ENCODE measurements around the gene GAB4.

Gene GAB4

GRCh38 chr22:16988257-16988656, 19.8 kb downstream of the GAB4 start:
- Histone ChIP-seq H3K4ac (ENCODE audit: low read length) (no peak overlapping the region), H2BK15ac (ENCODE audit: low read length) (no peak overlapping the region), H3K14ac (ENCODE audit: low read length) (no peak overlapping the region), H4K8ac (ENCODE audit: low read depth, low read length) (no peak overlapping the region), H2BK12ac (ENCODE audit: low read length) (no peak overlapping the region), H3K23ac (ENCODE audit: low read depth, low read length, poor library complexity) (no peak overlapping the region), H3K79me1 (ENCODE audit: low read depth, low read length) (no peaks in the 10 kb centered on the region), H2AFZ (ENCODE audit: low read length) (peak overlapping the region; percentile 13), H2BK120ac (ENCODE audit: low read depth, low read length) (no peak overlapping the region), H2AK5ac (ENCODE audit: low read depth, low read length) (no peak overlapping the region), H3K27me3 (ENCODE audit: control insufficient read depth in 3 of 3, insufficient read depth in 3 of 3, low read depth in 1 of 3, low read length in 3 of 3) (peaks cover 0 to 5% (median 0%) of the 10 kb centered on the region in 3 experiments), H2BK5ac (ENCODE audit: low read length) (no peak overlapping the region), H3K36me3 (replicated peaks in 1 of 2; ENCODE audit: control insufficient read depth in 2 of 2, insufficient read depth in 2 of 2, low read length in 2 of 2) (no peaks in the 10 kb centered on the region), H4K91ac (ENCODE audit: low read depth, low read length, poor library complexity) (no peak overlapping the region), H3K9ac (ENCODE audit: low read depth, low read length, poor library complexity) (no peak overlapping the region), H3K18ac (ENCODE audit: low read length) (no peak overlapping the region), H3K4me3 (ENCODE audit: low read length in 2 of 2) (no peak overlapping the region), H3K4me1 (ENCODE audit: control insufficient read depth in 2 of 2, insufficient read depth in 1 of 2, low read depth in 1 of 2, low read length in 2 of 2) (no peaks in the 10 kb centered on the region), H3K27ac (replicated peaks; ENCODE audit: low read length) (no peak overlapping the region), H3K9me3 (replicated peaks in 1 of 2; ENCODE audit: control insufficient read depth in 2 of 2, insufficient read depth in 1 of 2, low read depth in 1 of 2, low read length in 2 of 2) (peaks cover 0 to 43% of the 10 kb centered on the region in 2 donors), H3K4me2 (ENCODE audit: insufficient read depth, low read length, poor library complexity, severe bottlenecking) (no peak overlapping the region)
- WGBS, 2 donors (ENCODE audit: extremely low coverage in 2 of 2, insufficient read length in 2 of 2, insufficient replicate concordance in 1 of 2): no CpG with 5 or more reads among the region's 6 CpGs
- no peak for DNase-seq (ENCODE audit: low spot score)

GRCh38 chr22:16987822-16988221, 20.2 kb downstream of the GAB4 start:
- H3K4me1 ChIP-seq (ENCODE audit: control insufficient read depth in 2 of 2, insufficient read depth in 1 of 2, low read depth in 1 of 2, low read length in 2 of 2): no peaks in the 10 kb centered on the region
- H4K8ac ChIP-seq (ENCODE audit: low read depth, low read length): no peak overlapping the region
- no peak overlapping the region for H2BK12ac ChIP-seq (ENCODE audit: low read length)
- H2BK15ac ChIP-seq (ENCODE audit: low read length): no peak overlapping the region
- H2AFZ ChIP-seq (ENCODE audit: low read length): no peak overlapping the region
- no peak overlapping the region for H3K9ac ChIP-seq (ENCODE audit: low read depth, low read length, poor library complexity)
- H3K9me3 ChIP-seq (replicated peaks in 1 of 2; ENCODE audit: control insufficient read depth in 2 of 2, insufficient read depth in 1 of 2, low read depth in 1 of 2, low read length in 2 of 2): peaks cover 4 to 43% of the 10 kb centered on the region in 2 donors
- WGBS, 2 donors (ENCODE audit: extremely low coverage in 2 of 2, insufficient read length in 2 of 2, insufficient replicate concordance in 1 of 2): no CpG with 5 or more reads among the region's 7 CpGs
- no peak overlapping the region for H3K14ac ChIP-seq (ENCODE audit: low read length)
- no peak overlapping the region for H3K4ac ChIP-seq (ENCODE audit: low read length)
- no peak overlapping the region for H3K23ac ChIP-seq (ENCODE audit: low read depth, low read length, poor library complexity)
- H3K4me3 ChIP-seq (ENCODE audit: low read length in 2 of 2): no peak overlapping the region
- peaks cover 0 to 5% (median 0%) of the 10 kb centered on the region in 3 experiments for H3K27me3 ChIP-seq (ENCODE audit: control insufficient read depth in 3 of 3, insufficient read depth in 3 of 3, low read depth in 1 of 3, low read length in 3 of 3)
- H2BK120ac ChIP-seq (ENCODE audit: low read depth, low read length): no peak overlapping the region
- H2BK5ac ChIP-seq (ENCODE audit: low read length): no peak overlapping the region
- no peak overlapping the region for H4K91ac ChIP-seq (ENCODE audit: low read depth, low read length, poor library complexity)
- no peak for DNase-seq (ENCODE audit: low spot score)
- no peak overlapping the region for H2AK5ac ChIP-seq (ENCODE audit: low read depth, low read length)
- no peaks in the 10 kb centered on the region for H3K36me3 ChIP-seq (replicated peaks in 1 of 2; ENCODE audit: control insufficient read depth in 2 of 2, insufficient read depth in 2 of 2, low read length in 2 of 2)
- no peak overlapping the region for H3K4me2 ChIP-seq (ENCODE audit: insufficient read depth, low read length, poor library complexity, severe bottlenecking)
- H3K79me1 ChIP-seq (ENCODE audit: low read depth, low read length): no peaks in the 10 kb centered on the region
- H3K18ac ChIP-seq (ENCODE audit: low read length): no peak overlapping the region
- H3K27ac ChIP-seq (replicated peaks; ENCODE audit: low read length): no peak overlapping the region

- no peak overlapping the region for H3K14ac ChIP-seq (ENCODE audit: low read length)
- no peak overlapping the region for H3K9ac ChIP-seq (ENCODE audit: low read depth, low read length, poor library complexity)
- no peak overlapping the region for H2BK5ac ChIP-seq (ENCODE audit: low read length)
- peaks cover 0 to 4% (median 0%) of the 10 kb centered on the region in 3 experiments for H3K27me3 ChIP-seq (ENCODE audit: control insufficient read depth in 3 of 3, insufficient read depth in 3 of 3, low read depth in 1 of 3, low read length in 3 of 3)
- no peak overlapping the region for H2AK5ac ChIP-seq (ENCODE audit: low read depth, low read length)
- peaks cover 0 to 16% of the 10 kb centered on the region in 2 donors for H3K9me3 ChIP-seq (replicated peaks in 1 of 2; ENCODE audit: control insufficient read depth in 2 of 2, insufficient read depth in 1 of 2, low read depth in 1 of 2, low read length in 2 of 2)
- no peak for DNase-seq (ENCODE audit: low spot score)
- H3K4me2 ChIP-seq (ENCODE audit: insufficient read depth, low read length, poor library complexity, severe bottlenecking): no peak overlapping the region
- no peak overlapping the region for H2BK120ac ChIP-seq (ENCODE audit: low read depth, low read length)
- WGBS, 2 donors (ENCODE audit: extremely low coverage in 2 of 2, insufficient read length in 2 of 2, insufficient replicate concordance in 1 of 2): no CpG with 5 or more reads among the region's 10 CpGs
- no peaks in the 10 kb centered on the region for H3K4me1 ChIP-seq (ENCODE audit: control insufficient read depth in 2 of 2, insufficient read depth in 1 of 2, low read depth in 1 of 2, low read length in 2 of 2)
- H3K27ac ChIP-seq (replicated peaks; ENCODE audit: low read length): no peak overlapping the region
- H2BK15ac ChIP-seq (ENCODE audit: low read length): no peak overlapping the region
- no peaks in the 10 kb centered on the region for H3K36me3 ChIP-seq (replicated peaks in 1 of 2; ENCODE audit: control insufficient read depth in 2 of 2, insufficient read depth in 2 of 2, low read length in 2 of 2)
- no peak overlapping the region for H3K4me3 ChIP-seq (ENCODE audit: low read length in 2 of 2)
- no peak overlapping the region for H3K4ac ChIP-seq (ENCODE audit: low read length)
- no peak overlapping the region for H3K23ac ChIP-seq (ENCODE audit: low read depth, low read length, poor library complexity)
- H4K91ac ChIP-seq (ENCODE audit: low read depth, low read length, poor library complexity): no peak overlapping the region
- H2BK12ac ChIP-seq (ENCODE audit: low read length): no peak overlapping the region
- H3K18ac ChIP-seq (ENCODE audit: low read length): no peak overlapping the region
- no peak overlapping the region for H4K8ac ChIP-seq (ENCODE audit: low read depth, low read length)
- peak overlapping the region; percentile 35 for H2AFZ ChIP-seq (ENCODE audit: low read length)
- H3K79me1 ChIP-seq (ENCODE audit: low read depth, low read length): peaks cover 4% of the 10 kb centered on the region
Observed at GRCh38 chr22:16975155-16975885, 32.7 kb downstream of the GAB4 start.

- H3K23ac ChIP-seq (ENCODE audit: low read depth, low read length, poor library complexity): no peak overlapping the region
- peaks cover 0 to 4% (median 0%) of the 10 kb centered on the region in 3 experiments for H3K27me3 ChIP-seq (ENCODE audit: control insufficient read depth in 3 of 3, insufficient read depth in 3 of 3, low read depth in 1 of 3, low read length in 3 of 3)
- no peak overlapping the region for H2AK5ac ChIP-seq (ENCODE audit: low read depth, low read length)
- WGBS, 2 donors (ENCODE audit: extremely low coverage in 2 of 2, insufficient read length in 2 of 2, insufficient replicate concordance in 1 of 2): no CpG with 5 or more reads among the region's 11 CpGs
- H3K14ac ChIP-seq (ENCODE audit: low read length): peak overlapping the region; percentile 67
- no peak for DNase-seq (ENCODE audit: low spot score)
- H3K9ac ChIP-seq (ENCODE audit: low read depth, low read length, poor library complexity): no peak overlapping the region
- H2BK15ac ChIP-seq (ENCODE audit: low read length): no peak overlapping the region
- no peaks in the 10 kb centered on the region for H3K4me1 ChIP-seq (ENCODE audit: control insufficient read depth in 2 of 2, insufficient read depth in 1 of 2, low read depth in 1 of 2, low read length in 2 of 2)
- no peak overlapping the region for H3K27ac ChIP-seq (replicated peaks; ENCODE audit: low read length)
- H2BK120ac ChIP-seq (ENCODE audit: low read depth, low read length): no peak overlapping the region
- peaks cover 4% of the 10 kb centered on the region for H3K79me1 ChIP-seq (ENCODE audit: low read depth, low read length)
- H3K4me3 ChIP-seq (ENCODE audit: low read length in 2 of 2): no peak overlapping the region
- H3K4me2 ChIP-seq (ENCODE audit: insufficient read depth, low read length, poor library complexity, severe bottlenecking): no peak overlapping the region
- no peak overlapping the region for H3K18ac ChIP-seq (ENCODE audit: low read length)
- H3K36me3 ChIP-seq (replicated peaks in 1 of 2; ENCODE audit: control insufficient read depth in 2 of 2, insufficient read depth in 2 of 2, low read length in 2 of 2): no peaks in the 10 kb centered on the region
- no peak overlapping the region for H3K4ac ChIP-seq (ENCODE audit: low read length)
- no peak overlapping the region for H2BK5ac ChIP-seq (ENCODE audit: low read length)
- H2BK12ac ChIP-seq (ENCODE audit: low read length): no peak overlapping the region
- H3K9me3 ChIP-seq (replicated peaks in 1 of 2; ENCODE audit: control insufficient read depth in 2 of 2, insufficient read depth in 1 of 2, low read depth in 1 of 2, low read length in 2 of 2): peaks cover 0 to 22% of the 10 kb centered on the region in 2 donors
- H4K91ac ChIP-seq (ENCODE audit: low read depth, low read length, poor library complexity): no peak overlapping the region
- peak overlapping the region; percentile 35 for H2AFZ ChIP-seq (ENCODE audit: low read length)
- no peak overlapping the region for H4K8ac ChIP-seq (ENCODE audit: low read depth, low read length)
Observed at GRCh38 chr22:16974298-16975084, 33.5 kb downstream of the GAB4 start.

All from neuronal stem cell (in vitro differentiated cells).